GM21723 (cell line): Measurements from ENCODE around the gene MBNL1.

Experiments
- ATAC-seq: cut with Tn5 transposase; IDR thresholded peaks from one replicate; pipeline ENCODE4 v1.9.1; 2021; ENCODE audit warnings: mild to moderate bottlenecking, moderate library complexity; ENCODE audit not compliant: unreplicated experiment

Gene MBNL1

GRCh38 chr3:152295344-152295743 is 26.6 kb downstream of the MBNL1 start:
- ATAC-seq, result no peak

- ATAC-seq, result no peak
Observed at GRCh38 chr3:152295806-152296205, 27.1 kb downstream of the MBNL1 start.

- no peak for ATAC-seq
Observed at GRCh38 chr3:152296382-152296781, 27.7 kb downstream of the MBNL1 start.

DNA sequence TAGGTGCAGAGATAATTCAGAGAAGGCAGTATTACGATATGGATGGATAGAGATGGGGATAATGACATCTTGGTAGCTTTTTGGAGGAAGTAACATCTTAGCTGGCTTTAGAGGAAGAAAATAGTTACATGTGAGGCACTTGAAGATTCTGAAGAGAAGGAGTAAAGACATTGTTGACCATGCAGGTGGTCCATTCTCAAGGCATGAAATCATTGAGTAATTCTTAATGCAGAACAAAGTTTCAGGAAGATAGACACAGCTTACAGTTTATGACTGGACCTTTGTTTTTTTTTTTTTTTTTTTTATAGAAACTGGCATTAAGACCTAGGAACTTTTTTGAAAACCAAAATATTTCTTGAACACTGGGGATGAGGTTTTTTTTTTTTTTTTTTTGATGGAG is 28.2 kb downstream of the MBNL1 start:
- no peak for ATAC-seq

DNA sequence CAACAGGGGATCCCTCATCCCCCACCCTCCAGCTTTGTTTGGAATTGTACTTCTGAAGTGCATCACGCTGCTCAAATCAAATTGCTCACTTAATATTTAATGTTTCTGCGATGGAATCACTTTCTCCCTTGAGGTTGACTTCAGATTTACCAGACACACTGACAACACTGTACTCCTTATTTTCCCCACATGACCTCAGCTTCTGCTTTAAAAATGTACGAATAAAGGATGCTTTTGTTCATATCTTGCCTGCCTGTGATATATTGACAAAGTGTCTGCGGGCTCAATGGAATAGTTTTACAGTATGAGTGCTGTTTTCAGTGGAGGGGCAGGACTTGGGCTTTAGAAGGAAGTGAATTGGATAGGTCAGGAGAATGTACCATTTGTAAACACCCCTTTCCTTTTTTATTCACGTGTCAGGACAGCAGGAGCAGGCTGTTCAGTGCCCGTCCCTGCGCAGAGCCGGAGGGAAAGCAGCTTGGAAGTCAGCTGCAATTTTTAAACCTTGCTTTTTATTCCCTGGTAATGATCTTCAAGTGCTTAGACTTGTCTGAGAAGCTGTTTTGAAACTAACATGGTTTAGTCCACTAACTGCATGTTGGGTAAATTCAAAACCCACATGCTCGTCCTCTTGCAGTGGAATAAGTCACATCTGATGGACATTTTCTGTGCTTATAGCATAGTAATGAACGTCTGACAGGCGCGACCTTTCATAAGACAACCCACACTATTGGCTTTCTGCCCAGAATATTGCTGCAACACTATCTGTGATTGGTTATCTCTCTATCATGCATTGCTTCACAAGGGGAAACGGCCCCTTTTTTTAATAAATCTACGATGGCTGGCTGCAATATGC is 29.9 kb downstream of the MBNL1 start:
- peak; percentile 52 for ATAC-seq

- no peak for ATAC-seq
Observed at GRCh38 chr3:152299249-152299976, 30.7 kb downstream of the MBNL1 start.

DNA sequence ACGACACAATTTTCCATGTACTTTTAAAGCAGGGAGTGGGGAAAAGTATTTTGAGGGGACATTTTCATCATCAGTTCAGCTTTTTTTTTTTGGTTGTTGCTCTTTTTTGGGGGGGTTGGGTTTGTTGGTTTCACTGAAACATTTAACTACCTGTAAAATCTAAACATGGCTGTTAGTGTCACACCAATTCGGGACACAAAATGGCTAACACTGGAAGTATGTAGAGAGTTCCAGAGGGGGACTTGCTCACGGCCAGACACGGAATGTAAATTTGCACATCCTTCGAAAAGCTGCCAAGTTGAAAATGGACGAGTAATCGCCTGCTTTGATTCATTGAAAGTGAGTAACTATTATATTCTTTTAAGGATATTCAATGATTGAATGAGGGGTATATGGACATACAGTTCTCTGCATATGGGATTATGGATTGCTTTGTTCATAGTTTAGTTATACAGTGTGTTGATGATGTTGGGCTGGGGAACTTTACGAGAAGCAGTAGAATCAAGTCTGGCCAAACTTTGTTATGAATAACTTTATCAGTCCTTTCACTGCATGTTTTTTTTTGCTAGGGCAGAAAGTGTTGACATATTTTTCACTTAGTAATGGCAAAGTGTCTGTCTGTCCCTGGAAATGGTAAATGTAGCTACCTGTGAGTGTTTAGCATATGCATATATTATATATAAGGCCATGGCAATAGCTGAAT is 31.5 kb downstream of the MBNL1 start:
- ATAC-seq, result no peak

DNA sequence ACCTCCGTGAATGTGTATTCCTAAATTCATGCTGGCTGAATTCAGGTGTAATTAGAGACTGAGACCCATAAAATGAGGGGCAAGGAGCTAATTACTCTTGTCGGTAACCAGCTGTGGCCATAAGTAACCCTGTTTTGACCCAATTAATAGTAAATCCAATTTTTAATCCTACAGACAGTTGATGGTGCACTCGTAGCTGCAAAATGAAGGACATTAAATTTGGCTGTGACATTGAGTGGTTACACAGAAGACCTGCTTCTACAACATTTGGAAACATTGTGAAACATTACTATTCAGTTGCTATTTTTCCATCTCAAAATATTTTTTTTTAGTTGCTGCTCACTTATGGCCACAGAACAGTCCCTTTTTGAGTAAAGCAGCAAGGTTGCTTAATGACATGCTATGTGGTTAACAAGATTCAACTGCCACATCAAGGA is 33.0 kb downstream of the MBNL1 start:
- ATAC-seq, result peak; percentile 23

DNA sequence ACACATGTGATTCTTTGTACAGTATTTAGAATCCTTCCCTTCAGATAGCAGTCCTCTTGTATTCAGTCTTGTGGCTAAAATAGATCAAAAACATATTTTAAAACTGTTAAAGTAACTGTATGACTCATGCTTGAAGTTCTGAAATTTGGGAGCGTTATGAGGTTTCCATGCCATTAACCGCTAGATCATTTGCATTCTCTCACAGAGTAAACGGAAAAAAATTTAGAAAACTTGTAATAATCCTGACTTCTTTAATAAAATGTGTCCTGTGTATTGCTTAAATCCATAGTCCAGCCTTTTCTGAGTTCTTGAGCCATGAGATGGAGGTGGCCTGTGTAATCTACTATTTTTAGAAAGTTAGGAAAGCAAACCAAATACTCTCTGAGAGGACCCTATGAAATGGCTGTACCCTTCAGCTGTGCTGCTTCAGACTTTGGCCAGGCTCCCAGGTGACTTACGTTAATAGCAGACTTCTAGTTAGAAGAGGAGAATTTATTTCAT is 33.8 kb downstream of the MBNL1 start:
- peak; percentile 77 for ATAC-seq

- no peak for ATAC-seq
Observed at GRCh38 chr3:152304160-152304559, 35.4 kb downstream of the MBNL1 start.

DNA sequence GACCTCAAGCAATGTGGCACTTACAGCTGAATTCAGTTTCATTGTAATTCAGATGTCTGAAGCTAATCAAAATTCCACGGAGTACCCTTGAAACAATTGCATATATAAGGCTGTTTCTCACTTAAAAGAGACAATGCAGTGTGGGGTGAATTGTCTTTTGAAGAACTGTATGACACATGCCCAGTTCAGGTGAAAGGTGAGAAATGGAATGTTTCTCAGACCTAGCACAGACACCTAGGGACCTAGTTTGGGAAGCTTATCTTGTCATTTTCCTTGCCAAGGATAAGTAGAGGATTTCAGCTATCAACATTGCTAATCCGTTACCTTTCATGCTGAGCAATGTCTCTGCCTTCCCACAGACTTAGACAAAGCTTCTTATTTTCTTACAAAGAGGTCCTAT is 36.3 kb downstream of the MBNL1 start:
- no peak for ATAC-seq

- ATAC-seq, result no peak
Observed at GRCh38 chr3:152307829-152308474, 39.2 kb downstream of the MBNL1 start.

DNA sequence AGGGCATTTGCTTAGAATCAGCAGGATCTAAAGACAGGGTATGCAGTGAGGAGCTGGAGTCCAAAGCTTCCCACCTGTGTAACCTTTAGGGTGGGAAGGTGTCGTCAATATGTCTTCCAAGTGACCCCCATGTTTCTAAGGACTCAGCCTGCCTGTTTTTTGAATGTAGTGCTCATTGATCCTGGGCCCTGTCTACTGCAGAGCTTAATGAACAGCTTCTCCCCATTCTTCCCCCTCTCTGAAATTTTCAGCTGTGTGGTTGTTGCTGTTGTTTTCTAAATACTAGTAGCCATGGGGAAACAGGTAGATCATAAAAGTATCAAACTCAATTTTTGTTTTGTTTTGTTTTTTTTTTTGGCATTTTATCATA is 39.7 kb downstream of the MBNL1 start:
- ATAC-seq, result no peak

DNA sequence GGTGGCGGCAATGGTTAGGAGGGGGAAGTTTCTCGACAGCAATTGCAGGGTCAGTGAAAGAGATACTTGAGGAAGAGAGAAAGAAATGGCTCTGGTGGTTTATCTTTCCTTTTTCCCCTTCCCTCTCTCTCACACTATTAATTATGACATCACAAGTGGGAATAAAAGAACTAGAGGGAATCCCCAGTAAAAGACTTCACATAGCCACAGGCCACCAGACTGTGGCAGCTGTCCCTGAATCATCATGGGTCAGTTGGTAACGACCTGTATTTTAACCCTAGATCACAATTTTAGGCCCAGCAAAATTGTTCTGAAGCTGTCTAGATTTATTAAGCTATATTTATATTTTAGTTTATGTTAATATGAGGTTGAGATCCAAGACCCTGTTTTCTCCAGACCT is 40.3 kb downstream of the MBNL1 start:
- no peak for ATAC-seq

DNA sequence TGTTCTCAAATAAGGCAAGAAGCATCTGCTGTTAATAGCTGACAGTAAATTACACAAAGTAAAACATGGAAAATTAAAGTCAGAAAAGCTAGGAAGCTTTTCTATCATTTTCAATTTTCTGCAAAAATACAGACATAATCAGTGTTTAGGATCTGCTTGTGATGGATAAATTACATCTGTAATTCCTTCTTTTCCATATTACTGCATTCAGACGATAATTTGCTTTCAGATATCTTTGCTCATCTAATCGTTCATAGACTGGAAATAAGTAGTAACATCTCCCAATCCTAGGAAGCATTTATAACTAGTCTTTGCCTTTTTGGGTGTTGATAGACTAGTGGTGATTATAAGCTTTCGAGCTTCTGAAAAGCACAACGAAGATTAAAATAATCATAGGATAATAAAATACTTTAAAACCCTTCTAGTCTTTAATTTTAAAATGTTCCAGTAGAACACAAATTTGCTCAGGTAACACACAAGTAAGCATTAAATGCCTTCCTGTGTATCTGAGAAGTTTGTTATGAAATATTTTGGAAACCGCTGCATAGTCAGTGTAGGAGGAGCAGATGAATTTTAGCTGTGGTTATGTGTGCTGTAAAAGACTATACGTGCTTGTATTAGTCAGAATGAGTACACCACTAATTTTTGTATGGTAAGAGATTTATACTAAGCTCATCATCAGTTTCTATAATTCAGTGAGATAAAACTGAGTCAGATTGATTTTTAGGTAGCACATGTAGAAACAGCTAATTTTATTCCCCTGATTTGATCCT is 41.0 kb downstream of the MBNL1 start:
- ATAC-seq, result no peak

- ATAC-seq, result no peak
Observed at GRCh38 chr3:152313430-152313829, 44.7 kb downstream of the MBNL1 start.

DNA sequence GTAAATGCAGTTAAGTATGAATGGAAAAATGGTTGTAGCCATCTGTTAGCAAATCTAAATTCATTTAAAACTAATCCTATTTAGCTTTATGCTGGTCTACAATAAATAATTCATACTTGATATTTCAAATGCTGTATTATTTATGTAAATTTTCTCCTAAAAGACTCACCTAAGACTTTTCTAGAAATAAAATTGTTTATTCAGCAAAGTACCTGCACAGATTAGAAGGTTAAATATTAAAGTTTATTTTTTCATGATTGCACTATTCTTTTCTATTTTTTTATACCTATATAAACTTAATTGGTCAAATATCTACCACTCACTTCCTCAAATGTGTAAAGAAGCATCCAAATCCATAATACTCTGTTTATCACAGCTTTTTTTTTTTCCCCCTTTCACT is 45.2 kb downstream of the MBNL1 start:
- ATAC-seq, result no peak

- no peak for ATAC-seq
Observed at GRCh38 chr3:152314677-152315353, 46.1 kb downstream of the MBNL1 start.

- ATAC-seq, result no peak
Observed at GRCh38 chr3:152315623-152316022, 46.9 kb downstream of the MBNL1 start.

- ATAC-seq, result no peak
Observed at GRCh38 chr3:152316318-152316717, 47.6 kb downstream of the MBNL1 start.
